Ascending aorta (tissue), 2 donors: ENCODE measurements around the gene AOC1. TPM values are rescaled to one million over a fixed set of nuclear protein-coding genes. Genes with fewer than 3 reads are reported as not detected.
A peak's percentile ranks its signal among the peaks of the same experiment; 100 is the strongest.

Source experiments
- DNase-seq, 2 donors: peaks; one replicate each; pipeline ENCODE4 v3.0.0-alpha.2; 2019; ENCODE audit warnings: low spot score in 2 of 2
- H3K27ac ChIP-seq, 2 donors: fragments of 200-600 bp; sonication (generic); one replicate each; pipeline ENCODE4 v1.5.1; 2016 to 2017; ENCODE audit warnings: mild to moderate bottlenecking in 1 of 2
- H3K27me3 ChIP-seq: fragments of 200-600 bp; sonication (generic); one replicate; pipeline ENCODE4 v1.5.1; 2017
- H3K36me3 ChIP-seq, 2 donors: fragments of 200-600 bp; sonication (generic); one replicate each; pipeline ENCODE4 v1.5.1; 2016
- H3K4me1 ChIP-seq, 2 donors: fragments of 200-600 bp; sonication (generic); one replicate each; pipeline ENCODE4 v1.5.1; 2016 to 2017; ENCODE audit warnings: mild to moderate bottlenecking in 1 of 2
- H3K4me3 ChIP-seq, 2 donors: fragments of 200-600 bp; sonication (generic); one replicate each; pipeline ENCODE4 v1.5.1; 2016 to 2017; ENCODE audit warnings: mild to moderate bottlenecking in 1 of 2
- H3K9me3 ChIP-seq, 2 donors: fragments of 200-600 bp; sonication (generic); one replicate each; pipeline ENCODE4 v1.5.1; 2016
- CTCF ChIP-seq, 3 experiments: fragments of 200-600 bp in 2 of 3; fragments of 450-650 bp in 1 of 3; sonication (generic) in 2 of 3; IDR thresholded peaks; one replicate each; pipeline ENCODE4 v1.5.1; 2016 to 2019; ENCODE audit warnings: antibody characterized with exemption in 3 of 3, mild to moderate bottlenecking in 1 of 3, moderate library complexity in 1 of 3
- intact Hi-C: fragments of 100-400 bp; cut with DNase I; formaldehyde crosslinking; loops from one replicate; pipeline ENCODE4 v1.15.1; 2023
- total RNA-seq: library from RNA; depleted of rRNA; stranded (reverse); fragments of >200 nt; gene quantifications from one replicate; pipeline ENCODE4 v1.1.0, GENCODE V29; 2016

Gene AOC1
- total RNA-seq, 1 donor from 2014 or later = 0.75 TPM

GRCh38 chr7:150874401-150875198 lies 22.3 kb downstream of the AOC1 start:
- H3K4me3 ChIP-seq = no peak overlapping the region
- no peak overlapping the region for H3K27ac ChIP-seq
- no peaks in the 10 kb centered on the region for H3K36me3 ChIP-seq
- H3K27me3 ChIP-seq = no peaks in the 10 kb centered on the region
- no peak for TF ChIP-seq CTCF (IDR thresholded peaks at IDR 0.05)
- no peak for DNase-seq
- no peaks in the 10 kb centered on the region for H3K9me3 ChIP-seq
- no peaks in the 10 kb centered on the region for H3K4me1 ChIP-seq
- intact Hi-C loops = no loop called here

DNA sequence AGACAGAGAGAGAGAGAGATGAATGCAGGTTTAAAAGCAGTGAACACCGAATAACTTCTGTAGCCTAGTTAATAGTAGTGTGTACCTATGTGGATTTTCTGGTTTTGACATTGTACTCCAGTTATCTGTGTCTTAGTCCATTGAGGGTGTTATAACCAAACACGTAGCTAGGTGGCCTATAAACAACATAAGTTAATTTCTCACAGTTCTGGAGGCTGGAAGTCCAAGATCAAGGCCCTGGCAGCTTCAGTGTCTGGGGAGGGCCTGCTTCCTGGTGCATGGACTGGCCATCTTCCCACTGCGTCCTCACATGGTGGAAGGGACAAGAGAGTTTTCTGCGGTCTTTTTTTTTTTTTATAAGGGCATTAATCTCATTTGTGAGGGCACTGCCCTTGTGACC lies 23.5 kb downstream of the AOC1 start:
- intact Hi-C loops = no loop called here
- no peak for TF ChIP-seq CTCF (IDR thresholded peaks at IDR 0.05)
- no peak for DNase-seq

GRCh38 chr7:150876817-150877526 lies 24.7 kb downstream of the AOC1 start:
- Histone ChIP-seq H3K9me3 (peaks cover 0 to 14% of the 10 kb centered on the region in 2 donors), H3K27ac (no peak overlapping the region), H3K36me3 (no peaks in the 10 kb centered on the region), H3K4me3 (no peak overlapping the region), H3K27me3 (no peaks in the 10 kb centered on the region), H3K4me1 (no peaks in the 10 kb centered on the region)
- no peak for DNase-seq
- peak in 1 of 3 experiments; percentile 10 for TF ChIP-seq CTCF (IDR thresholded peaks at IDR 0.05)
- intact Hi-C loops = no loop called here

More for the DNA sequence above, 23.5 kb downstream of the AOC1 start:
- Histone ChIP-seq H3K36me3 (no peaks in the 10 kb centered on the region), H3K4me3 (no peak overlapping the region), H3K27ac (no peak overlapping the region), H3K9me3 (peaks cover 0 to 11% of the 10 kb centered on the region in 2 donors), H3K27me3 (no peaks in the 10 kb centered on the region), H3K4me1 (no peaks in the 10 kb centered on the region)

DNA sequence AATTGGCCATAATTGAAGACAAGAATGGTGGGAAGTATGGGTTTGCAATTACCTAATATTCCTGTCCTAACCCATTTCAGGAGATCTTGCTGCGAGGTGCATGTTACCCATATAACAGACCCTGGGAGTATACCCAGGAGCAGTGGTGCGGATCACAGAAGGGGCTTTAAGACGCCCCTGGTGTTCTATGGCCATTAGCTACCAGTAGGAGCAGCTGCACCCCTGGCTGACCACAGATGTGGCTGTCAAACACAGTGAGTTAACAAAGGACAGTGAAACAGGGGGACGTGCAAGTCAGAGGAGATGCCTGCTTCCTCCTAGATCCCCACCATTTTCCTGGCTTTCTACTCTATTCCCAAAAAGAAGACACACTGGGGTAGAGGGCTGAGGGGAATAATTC lies 25.2 kb downstream of the AOC1 start:
- no peak overlapping the region for H3K27ac ChIP-seq
- no peak for DNase-seq
- no peak for TF ChIP-seq CTCF (IDR thresholded peaks at IDR 0.05)
- H3K9me3 ChIP-seq = peaks cover 0 to 19% of the 10 kb centered on the region in 2 donors
- no peaks in the 10 kb centered on the region for H3K4me1 ChIP-seq
- no peaks in the 10 kb centered on the region for H3K27me3 ChIP-seq
- intact Hi-C loops = no loop called here
- no peak overlapping the region for H3K4me3 ChIP-seq
- no peaks in the 10 kb centered on the region for H3K36me3 ChIP-seq

DNA sequence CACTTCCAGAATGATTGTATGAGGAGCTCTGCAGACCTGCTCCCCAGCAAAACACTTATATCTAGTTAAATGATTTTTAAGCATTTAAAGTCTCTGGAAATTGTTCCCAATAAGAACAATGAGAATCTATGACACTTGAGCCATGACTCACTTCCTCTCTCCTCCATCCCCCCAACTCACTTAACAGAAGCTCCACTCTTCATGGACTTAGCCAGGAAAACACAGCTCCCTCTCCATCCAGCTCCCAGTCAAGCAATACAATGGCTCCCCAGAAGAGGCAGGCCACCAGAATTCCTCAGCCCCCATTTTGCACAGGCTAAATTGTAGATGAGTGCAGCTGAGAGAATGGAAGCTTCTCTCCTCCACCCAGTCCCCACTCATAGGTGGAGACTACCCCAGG lies 27.0 kb downstream of the AOC1 start:
- no peak for DNase-seq
- Histone ChIP-seq H3K9me3 (peaks cover 0 to 19% of the 10 kb centered on the region in 2 donors), H3K27ac (no peak overlapping the region), H3K4me3 (no peak overlapping the region), H3K36me3 (no peaks in the 10 kb centered on the region), H3K4me1 (no peaks in the 10 kb centered on the region), H3K27me3 (no peaks in the 10 kb centered on the region)
- intact Hi-C loops = no loop called here
- TF ChIP-seq CTCF (IDR thresholded peaks at IDR 0.05) = no peak
